ENCODE data around the gene CCSER1.

GRCh38 chr4:91447168-91447567 lies 1320.0 kb downstream of the CCSER1 start:
- TF ChIP-seq, protein P1, sequence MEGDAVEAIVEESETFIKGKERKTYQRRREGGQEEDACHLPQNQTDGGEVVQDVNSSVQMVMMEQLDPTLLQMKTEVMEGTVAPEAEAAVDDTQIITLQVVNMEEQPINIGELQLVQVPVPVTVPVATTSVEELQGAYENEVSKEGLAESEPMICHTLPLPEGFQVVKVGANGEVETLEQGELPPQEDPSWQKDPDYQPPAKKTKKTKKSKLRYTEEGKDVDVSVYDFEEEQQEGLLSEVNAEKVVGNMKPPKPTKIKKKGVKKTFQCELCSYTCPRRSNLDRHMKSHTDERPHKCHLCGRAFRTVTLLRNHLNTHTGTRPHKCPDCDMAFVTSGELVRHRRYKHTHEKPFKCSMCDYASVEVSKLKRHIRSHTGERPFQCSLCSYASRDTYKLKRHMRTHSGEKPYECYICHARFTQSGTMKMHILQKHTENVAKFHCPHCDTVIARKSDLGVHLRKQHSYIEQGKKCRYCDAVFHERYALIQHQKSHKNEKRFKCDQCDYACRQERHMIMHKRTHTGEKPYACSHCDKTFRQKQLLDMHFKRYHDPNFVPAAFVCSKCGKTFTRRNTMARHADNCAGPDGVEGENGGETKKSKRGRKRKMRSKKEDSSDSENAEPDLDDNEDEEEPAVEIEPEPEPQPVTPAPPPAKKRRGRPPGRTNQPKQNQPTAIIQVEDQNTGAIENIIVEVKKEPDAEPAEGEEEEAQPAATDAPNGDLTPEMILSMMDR (conservative IDR thresholded peaks at IDR 0.05 in 1 of 2, IDR thresholded peaks at IDR 0.05 in 1 of 2; ENCODE audit: low read depth in 1 of 2, low read length in 2 of 2), result no peak
- TF ChIP-seq EZH2 (IDR thresholded peaks at IDR 0.05; ENCODE audit: low read length, missing control alignments), result no peak

Measured in fibroblast of lung (primary cell).